H1 (cell line): ENCODE data around the gene LRRC4C. TPM values are rescaled to one million over a fixed set of nuclear protein-coding genes. Genes with fewer than 3 reads are reported as not detected.

Source experiments
- CTCF ChIA-PET: fragments of 300-600 bp; sonication (Branson Sonifier 250); formaldehyde crosslinking; loops from one replicate; lab custom pipeline; 2021; ENCODE audit not compliant: partially characterized antibody; lab: Charles Lee
- POLR2A ChIA-PET: fragments of 300-600 bp; sonication (Branson Sonifier 250); formaldehyde crosslinking; loops from one replicate; lab custom pipeline; 2021; ENCODE audit warnings: inconsistent platforms; ENCODE audit not compliant: partially characterized antibody; lab: Charles Lee
- DNase-seq, 2 experiments: peaks; one replicate each; pipeline versions ENCODE4 v3.0.0 to v3.0.0-alpha.2; 2010 to 2022; ENCODE audit warnings: low spot score in 2 of 2, low read depth in 1 of 2, mixed read lengths in 1 of 2
- FAIRE-seq: peaks from 2 replicates; lab custom pipeline; 2011; peaks lifted over from hg19 to GRCh38; lab: Jason Lieb, UNC
- H2AFZ ChIP-seq: 2 replicates; pipeline ENCODE4 v1.8.1; 2012; ENCODE audit warnings: low read length, inconsistent platforms
- H2AK5ac ChIP-seq: 2 replicates; pipeline ENCODE4 v1.6.1; 2013; ENCODE audit warnings: low read depth, low read length
- H2BK120ac ChIP-seq: replicated peaks from 2 replicates; pipeline ENCODE3; 2013; ENCODE audit warnings: low read depth, low read length, inconsistent platforms
- H2BK12ac ChIP-seq: 2 replicates; pipeline ENCODE4 v1.6.1; 2013; ENCODE audit warnings: low read depth, low read length
- H2BK15ac ChIP-seq: 2 replicates; pipeline ENCODE4 v1.6.1; 2013; ENCODE audit warnings: low read length
- H2BK20ac ChIP-seq: 2 replicates; pipeline ENCODE4 v1.6.1; 2013; ENCODE audit warnings: low read length
- H2BK5ac ChIP-seq: 2 replicates; pipeline ENCODE4 v1.6.1; 2013; ENCODE audit warnings: low read depth, low read length
- H3K14ac ChIP-seq: 2 replicates; pipeline ENCODE4 v1.6.1; 2013; ENCODE audit warnings: inconsistent platforms; ENCODE audit not compliant: insufficient read length
- H3K18ac ChIP-seq: 2 replicates; pipeline ENCODE4 v1.6.1; 2013; ENCODE audit warnings: low read length; ENCODE audit errors: extremely low read depth
- H3K23ac ChIP-seq: 2 replicates; pipeline ENCODE4 v1.6.1; 2013; ENCODE audit warnings: inconsistent platforms; ENCODE audit not compliant: insufficient read length
- H3K23me2 ChIP-seq: 2 replicates; pipeline ENCODE4 v1.6.1; 2013; ENCODE audit warnings: low read depth, low read length
- H3K27ac ChIP-seq: 2 replicates; pipeline ENCODE4 v1.6.1; 2011; ENCODE audit warnings: low read depth, low read length, inconsistent platforms
- H3K27me3 ChIP-seq, 4 experiments: replicated peaks in 1 of 4; 1 replicate in 1 of 4; 2 replicates in 3 of 4; pipeline versions ENCODE4 v1.6.1 to v1.8.1; 2011 to 2013; ENCODE audit warnings: low read length in 3 of 4, mild to moderate bottlenecking in 3 of 4, inconsistent platforms in 2 of 4, mixed read lengths in 2 of 4, moderate library complexity in 1 of 4; ENCODE audit not compliant: control insufficient read depth in 3 of 4, insufficient read depth in 3 of 4; ENCODE audit errors: extremely low read depth in 1 of 4
- H3K36me3 ChIP-seq, 4 experiments: 2 replicates each; pipeline versions ENCODE4 v1.6.1 to v1.8.1; 2011 to 2013; ENCODE audit warnings: mild to moderate bottlenecking in 4 of 4, low read length in 3 of 4, moderate library complexity in 2 of 4, control low read depth in 1 of 4, inconsistent platforms in 1 of 4; ENCODE audit not compliant: insufficient read depth in 4 of 4, control insufficient read depth in 2 of 4
- H3K4ac ChIP-seq: replicated peaks from 2 replicates; pipeline ENCODE3; 2013; ENCODE audit warnings: low read length, low read depth, mixed read lengths, inconsistent platforms; ENCODE audit not compliant: insufficient read length
- H3K4me1 ChIP-seq, 4 experiments: replicated peaks in 1 of 4; 1 replicate in 1 of 4; 2 replicates in 3 of 4; pipeline versions ENCODE4 v1.6.1 to v1.8.1; 2011 to 2013; ENCODE audit warnings: low read length in 3 of 4, inconsistent platforms in 2 of 4, mixed read lengths in 1 of 4; ENCODE audit not compliant: insufficient read depth in 4 of 4, control insufficient read depth in 3 of 4
- H3K4me2 ChIP-seq, 2 experiments: 2 replicates each; pipeline versions ENCODE4 v1.6.1 to v1.8.1; 2011 to 2013; ENCODE audit warnings: low read depth in 2 of 2, low read length in 2 of 2, control low read depth in 1 of 2, inconsistent platforms in 1 of 2, mild to moderate bottlenecking in 1 of 2; ENCODE audit not compliant: insufficient read depth in 1 of 2
- H3K4me3 ChIP-seq, 4 experiments: fragments of 200-600, 300-600 bp in 1 of 4; sonication (generic), shearing (Covaris generic), sonication (Bioruptor Twin) in 1 of 4; 2 replicates each; pipeline versions ENCODE4 v1.5.1 to v1.8.1; 2011 to 2016; ENCODE audit warnings: low read length in 4 of 4, low read depth in 3 of 4, control low read depth in 2 of 4, inconsistent platforms in 2 of 4, mild to moderate bottlenecking in 2 of 4, mixed read lengths in 1 of 4, moderate library complexity in 1 of 4; ENCODE audit not compliant: insufficient read depth in 2 of 4; ENCODE audit errors: extremely low read depth in 1 of 4
- H3K56ac ChIP-seq: replicated peaks from 2 replicates; pipeline ENCODE3; 2013; ENCODE audit warnings: low read depth, mild to moderate bottlenecking, mixed read lengths, low read length, inconsistent platforms; ENCODE audit not compliant: insufficient read length
- H3K79me1 ChIP-seq: 2 replicates; pipeline ENCODE4 v1.6.1; 2013; ENCODE audit warnings: low read depth, low read length, control low read depth
- H3K79me2 ChIP-seq, 2 experiments: 2 replicates each; pipeline versions ENCODE4 v1.6.1 to v1.8.1; 2012 to 2013; ENCODE audit warnings: low read length in 2 of 2, mild to moderate bottlenecking in 2 of 2, inconsistent platforms in 1 of 2; ENCODE audit not compliant: insufficient read depth in 2 of 2, control insufficient read depth in 1 of 2
- H3K9ac ChIP-seq, 4 experiments: replicated peaks in 1 of 4; 1 replicate in 1 of 4; 2 replicates in 3 of 4; pipeline versions ENCODE4 v1.6.1 to v1.8.1; 2011 to 2013; ENCODE audit warnings: low read depth in 3 of 4, low read length in 3 of 4, control low read depth in 2 of 4, mild to moderate bottlenecking in 2 of 4, moderate library complexity in 2 of 4, inconsistent platforms in 1 of 4; ENCODE audit errors: extremely low read depth in 1 of 4
- H3K9me3 ChIP-seq, 2 experiments: 2 replicates each; pipeline versions ENCODE4 v1.6.1 to v1.8.1; 2012 to 2013; ENCODE audit warnings: mild to moderate bottlenecking in 2 of 2, moderate library complexity in 2 of 2, control low read depth in 1 of 2, inconsistent platforms in 1 of 2, low read depth in 1 of 2, low read length in 1 of 2, mixed read lengths in 1 of 2; ENCODE audit not compliant: insufficient read depth in 2 of 2
- H4K20me1 ChIP-seq, 2 experiments: replicated peaks in 1 of 2; 2 replicates each; pipeline versions ENCODE3 to v1.8.1; 2011 to 2013; ENCODE audit warnings: inconsistent platforms in 2 of 2, low read length in 2 of 2, mild to moderate bottlenecking in 1 of 2; ENCODE audit not compliant: insufficient read depth in 2 of 2, control insufficient read depth in 1 of 2
- H4K5ac ChIP-seq: 2 replicates; pipeline ENCODE4 v1.6.1; 2013; ENCODE audit warnings: low read length, low read depth, mixed read lengths, inconsistent platforms; ENCODE audit not compliant: insufficient read length
- H4K8ac ChIP-seq: 2 replicates; pipeline ENCODE4 v1.8.0; 2013; ENCODE audit warnings: mild to moderate bottlenecking, moderate library complexity, low read length, inconsistent platforms; ENCODE audit not compliant: insufficient read depth; ENCODE audit errors: extremely low read depth
- H4K91ac ChIP-seq: replicated peaks from 2 replicates; pipeline ENCODE3; 2013; ENCODE audit warnings: low read length, mixed read lengths, inconsistent platforms; ENCODE audit not compliant: insufficient read length
- BACH1 ChIP-seq: IDR thresholded peaks from 2 replicates; pipeline ENCODE4 v1.6.1; 2012; ENCODE audit warnings: low read length, improper control_type of control experiment
- CEBPB ChIP-seq: IDR thresholded peaks from 2 replicates; pipeline ENCODE4 v1.6.1; 2012; ENCODE audit warnings: low read depth, low read length
- CREB1 ChIP-seq: IDR thresholded peaks from 2 replicates; pipeline ENCODE4 v1.6.1; 2012; ENCODE audit warnings: inconsistent platforms
- KDM5A ChIP-seq: fragments of 200-600 bp; IDR thresholded peaks from 2 replicates; pipeline ENCODE4 v1.7.1; 2012; ENCODE audit warnings: mild to moderate bottlenecking, low read length, inconsistent platforms, mixed read lengths
- WGBS, 2 experiments: shearing (Covaris generic) in 1 of 2; methylation state at CpG; one replicate each; pipeline versions ENCODE4 v1.1.6 to v1.1.7; 2013 to 2015; ENCODE audit warnings: low lambda C conversion rate in 2 of 2, mixed read lengths in 2 of 2, inconsistent platforms in 1 of 2, low coverage in 1 of 2, missing lambda C conversion rate in 1 of 2; ENCODE audit not compliant: insufficient replicate concordance in 2 of 2, insufficient coverage in 1 of 2, insufficient read length in 1 of 2; ENCODE audit errors: extremely low coverage in 1 of 2, missing lambda C conversion rate in 1 of 2; 5-methylcytosine and 5-hydroxymethylcytosine counted together
- polyA plus RNA-seq, 7 experiments: library from polyadenylated mRNA; depleted of rRNA in 3 of 7; stranded (reverse) in 5 of 7; unstranded in 2 of 7; fragments of >200 nt in 5 of 7; fragments of 200-250 nt in 2 of 7; gene quantifications; 1 replicate in 5 of 7; 2 replicates in 1 of 7; 4 replicates in 1 of 7; pipeline versions ENCODE4 v1.2.1 to v1.2.3, GENCODE V29; 2011 to 2013; ENCODE audit warnings: missing spikeins in 2 of 7, mixed read lengths in 2 of 7
- total RNA-seq: library from RNA; stranded (reverse); fragmentation: NEBNext Ultra II Directional; extraction: Animal tissue kit (Norgen Biotek cat#: 25700); gene quantifications from 2 replicates; pipeline ENCODE4 v1.2.1, GENCODE V29; 2021

Gene LRRC4C
- total and polyA plus RNA-seq, 2 of the 8 experiments (the other 6 are each of a cell fraction or from before 2014, with no cell fraction given) = 0.23 to 2.2 TPM

DNA sequence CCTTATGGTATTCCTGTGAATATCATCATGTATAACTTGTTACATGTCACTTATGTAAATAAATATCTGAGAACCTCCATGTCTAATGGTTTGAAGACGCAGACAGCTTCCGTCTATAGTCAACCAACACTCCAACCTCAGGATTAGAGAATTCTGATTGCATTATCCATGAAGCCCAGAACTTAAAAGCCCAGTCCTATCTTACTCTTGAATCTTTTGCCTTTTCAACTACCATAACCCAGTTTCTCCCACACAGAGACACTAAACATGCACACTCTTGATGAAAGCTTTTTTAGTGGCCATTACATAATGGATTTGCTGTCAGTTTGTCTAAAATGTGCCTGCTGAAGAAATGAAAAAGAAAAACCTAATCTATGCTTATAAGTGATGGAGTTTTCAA, 1219.2 kb downstream of the LRRC4C start:
- H3K4ac ChIP-seq = no peak overlapping the region
- no peaks in the 10 kb centered on the region for H3K79me2 ChIP-seq
- H2BK120ac ChIP-seq = no peak overlapping the region
- no peak overlapping the region for H2AFZ ChIP-seq
- no peak overlapping the region for H2AK5ac ChIP-seq
- H3K27ac ChIP-seq = no peak overlapping the region
- H4K8ac ChIP-seq = no peak overlapping the region
- H3K14ac ChIP-seq = no peak overlapping the region
- no peaks in the 10 kb centered on the region for H3K4me1 ChIP-seq
- H2BK15ac ChIP-seq = no peak overlapping the region
- WGBS, 2 experiments = 94% methylated on average over 2 of the region's 2 CpGs; no CpG with 5 or more reads in 1 of the 2 experiments
- TF ChIP-seq CEBPB (no peak), KDM5A (no peak), BACH1 (no peak), CREB1 (no peak)
- no peaks in the 10 kb centered on the region for H3K9me3 ChIP-seq
- no peak overlapping the region for H2BK12ac ChIP-seq
- H3K18ac ChIP-seq = no peak overlapping the region
- FAIRE-seq (no peak), DNase-seq (no peak)
- H2BK5ac ChIP-seq = no peak overlapping the region
- ChIA-PET CTCF (no interaction called here), POLR2A (no interaction called here)
- H4K5ac ChIP-seq = no peak overlapping the region
- H3K56ac ChIP-seq = no peak overlapping the region
- H3K79me1 ChIP-seq = no peaks in the 10 kb centered on the region
- no peaks in the 10 kb centered on the region for H3K23me2 ChIP-seq
- H4K91ac ChIP-seq = no peak overlapping the region
- no peak overlapping the region for H3K23ac ChIP-seq
- no peaks in the 10 kb centered on the region for H3K36me3 ChIP-seq
- no peak overlapping the region for H3K4me3 ChIP-seq
- no peaks in the 10 kb centered on the region for H3K27me3 ChIP-seq
- no peak overlapping the region for H2BK20ac ChIP-seq
- H3K4me2 ChIP-seq = no peak overlapping the region
- no peaks in the 10 kb centered on the region for H4K20me1 ChIP-seq
- H3K9ac ChIP-seq = no peak overlapping the region
